Measurements from ENCODE around the gene FBXO28.

The FBXO28 gene

DNA sequence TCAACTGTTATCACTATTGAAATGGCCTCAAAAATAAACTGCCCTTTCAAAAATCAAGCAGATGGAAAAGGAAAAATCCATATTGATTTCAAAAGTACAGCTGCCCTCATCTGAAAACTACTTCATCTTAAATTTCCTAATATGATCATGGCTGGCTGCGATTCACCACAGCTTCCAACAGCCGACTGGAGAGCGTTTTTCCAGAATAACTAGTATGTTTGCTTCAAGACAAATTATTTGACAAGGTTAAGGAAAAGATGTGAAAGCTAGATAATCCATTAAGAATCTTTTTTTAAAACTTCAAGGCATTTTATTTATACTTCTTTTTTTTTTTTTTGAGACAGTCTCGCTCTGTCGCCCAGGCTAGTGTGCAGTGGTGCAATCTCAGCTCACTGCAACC, 65.0 kb downstream of the FBXO28 start:
- H3K27ac ChIP-seq, result no peak overlapping the region
- no peaks in the 10 kb centered on the region for H3K9me3 ChIP-seq (ENCODE audit: low read depth, low read length)
- TF ChIP-seq FOXP2 (optimal IDR thresholded peaks at IDR 0.05; ENCODE audit: control extremely low read depth, extremely low read length, insufficient read depth), result no peak
- TF ChIP-seq EZH2 (IDR thresholded peaks at IDR 0.05), result no peak
- no peak for TF ChIP-seq POLR2AphosphoS5 (IDR thresholded peaks at IDR 0.05; ENCODE audit: borderline replicate concordance, low read depth, low read length)
- H3K4me3 ChIP-seq, result no peak overlapping the region
- no peaks in the 10 kb centered on the region for H3K36me3 ChIP-seq (ENCODE audit: insufficient read depth, low read length)
- DNase-seq (ENCODE audit: low read depth, low spot score), result no peak
- no peak overlapping the region for H3K9ac ChIP-seq (ENCODE audit: insufficient read length)

DNA sequence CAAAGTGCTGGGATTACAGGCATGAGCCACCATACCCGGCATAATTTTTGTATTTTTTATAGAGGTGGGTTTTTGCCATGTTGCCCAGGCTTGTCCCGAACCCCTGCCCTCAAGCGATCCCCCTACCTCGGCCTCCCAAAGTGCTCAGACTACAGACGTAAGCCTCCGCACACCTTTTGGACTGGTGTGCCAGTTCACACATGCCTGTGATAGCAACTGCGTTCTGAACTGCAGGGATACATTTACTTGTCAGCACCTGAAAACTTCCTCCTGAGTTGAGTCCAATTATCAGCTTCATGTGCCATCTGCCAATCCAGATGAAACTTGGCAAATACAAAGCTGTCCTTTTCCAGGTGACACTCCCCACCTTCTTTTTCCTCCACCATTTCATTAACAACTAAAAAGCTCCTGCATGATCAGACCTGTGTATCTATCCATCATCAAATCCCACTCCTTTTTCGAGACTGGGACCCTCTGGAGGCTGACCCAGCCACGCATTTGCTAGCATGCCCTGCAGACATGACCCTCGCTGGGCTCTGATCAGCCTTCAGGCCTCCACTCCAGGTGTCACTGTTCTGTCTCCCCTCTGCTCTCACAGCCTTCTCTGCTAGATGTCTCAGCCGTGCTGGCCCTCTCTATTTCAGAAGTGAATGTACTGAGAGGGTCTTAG, 67.0 kb downstream of the FBXO28 start:
- DNase-seq (ENCODE audit: low read depth, low spot score), result no peak
- TF ChIP-seq EZH2 (IDR thresholded peaks at IDR 0.05) (no peak), POLR2AphosphoS5 (IDR thresholded peaks at IDR 0.05; ENCODE audit: borderline replicate concordance, low read depth, low read length) (no peak)
- no peak overlapping the region for H3K27ac ChIP-seq
- H3K36me3 ChIP-seq (ENCODE audit: insufficient read depth, low read length), result peaks cover 13% of the 10 kb centered on the region
- H3K4me3 ChIP-seq, result no peak overlapping the region
- H3K9me3 ChIP-seq (ENCODE audit: low read depth, low read length), result no peaks in the 10 kb centered on the region
- no peak overlapping the region for H3K9ac ChIP-seq (ENCODE audit: insufficient read length)

DNA sequence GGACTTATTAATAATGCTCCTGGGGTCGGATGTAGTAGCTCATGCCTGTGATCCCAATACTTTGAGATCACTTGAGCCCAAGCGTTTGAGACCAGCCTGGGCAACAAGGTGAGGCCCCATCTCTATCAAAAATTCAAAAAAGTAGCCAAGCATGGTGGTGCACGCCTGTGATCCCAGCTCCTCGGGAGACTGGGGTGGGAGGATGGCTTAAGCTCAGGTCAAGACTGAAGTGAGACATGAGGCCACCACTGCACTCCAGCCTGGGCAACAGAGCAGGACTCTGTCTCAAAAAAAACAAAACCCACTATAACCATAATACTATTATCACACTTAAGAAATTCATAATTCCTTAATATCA, 67.5 kb downstream of the FBXO28 start:
- Histone ChIP-seq H3K9ac (ENCODE audit: insufficient read length) (no peak overlapping the region), H3K36me3 (ENCODE audit: insufficient read depth, low read length) (peaks cover 18% of the 10 kb centered on the region), H3K9me3 (ENCODE audit: low read depth, low read length) (no peaks in the 10 kb centered on the region), H3K27ac (no peak overlapping the region), H3K4me3 (no peak overlapping the region)
- TF ChIP-seq EZH2 (IDR thresholded peaks at IDR 0.05) (no peak), POLR2AphosphoS5 (IDR thresholded peaks at IDR 0.05; ENCODE audit: borderline replicate concordance, low read depth, low read length) (no peak), FOXP2 (optimal IDR thresholded peaks at IDR 0.05; ENCODE audit: control extremely low read depth, extremely low read length, insufficient read depth) (no peak)
- DNase-seq (ENCODE audit: low read depth, low spot score), result no peak

DNA sequence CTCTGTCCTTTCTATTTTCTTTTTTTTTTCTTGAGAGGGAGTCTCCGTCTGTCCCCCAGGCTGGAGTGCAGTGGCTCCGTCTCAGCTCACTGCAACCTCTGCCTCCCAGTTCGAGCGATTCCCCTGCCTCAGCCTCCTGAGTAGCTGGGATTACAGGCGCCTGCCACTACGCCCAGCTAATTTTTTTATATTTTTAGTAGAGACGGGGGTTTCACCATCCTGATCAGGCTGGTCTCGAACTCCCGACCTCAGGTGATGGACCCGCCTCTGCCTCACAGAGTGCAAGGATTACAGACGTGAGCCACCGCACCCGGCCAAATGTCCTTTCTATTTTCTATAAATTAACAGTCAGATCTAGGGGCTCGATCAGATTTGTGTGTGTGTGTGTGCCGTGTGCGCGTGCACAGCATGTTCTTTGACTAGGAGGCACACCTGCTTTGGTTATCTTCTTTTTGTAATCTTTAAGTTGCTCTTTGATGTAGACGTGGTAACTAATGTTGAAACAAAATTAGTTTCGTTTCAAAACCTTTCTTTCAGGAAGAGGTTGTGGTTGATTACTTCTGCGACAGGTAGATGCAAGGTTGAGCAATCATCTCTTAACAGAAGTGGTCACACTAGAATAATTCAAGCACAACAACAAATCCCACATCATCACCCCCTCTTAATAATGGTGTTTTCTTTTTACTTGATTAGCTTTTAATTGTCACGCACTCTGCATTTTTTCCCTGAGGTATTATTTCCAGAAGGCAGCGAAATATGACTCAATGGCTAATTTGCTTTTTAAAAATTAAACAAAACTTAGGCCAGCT, 68.3 kb downstream of the FBXO28 start:
- H3K4me3 ChIP-seq, result peak overlapping the region; percentile 87
- peak overlapping the region; percentile 58 for H3K27ac ChIP-seq
- peaks cover 26% of the 10 kb centered on the region for H3K36me3 ChIP-seq (ENCODE audit: insufficient read depth, low read length)
- DNase-seq (ENCODE audit: low read depth, low spot score), result no peak
- TF ChIP-seq EZH2 (IDR thresholded peaks at IDR 0.05), result no peak
- TF ChIP-seq FOXP2 (optimal IDR thresholded peaks at IDR 0.05; ENCODE audit: control extremely low read depth, extremely low read length, insufficient read depth), result no peak
- TF ChIP-seq POLR2AphosphoS5 (IDR thresholded peaks at IDR 0.05; ENCODE audit: borderline replicate concordance, low read depth, low read length), result no peak
- H3K9ac ChIP-seq (ENCODE audit: insufficient read length), result peak overlapping the region; percentile 94
- no peaks in the 10 kb centered on the region for H3K9me3 ChIP-seq (ENCODE audit: low read depth, low read length)

- Histone ChIP-seq H3K9ac (ENCODE audit: insufficient read length) (peak within 1 kb of the TSS; percentile 94), H3K27ac (peak within 1 kb of the TSS; percentile 58), H3K4me3 (peak within 1 kb of the TSS; percentile 87), H3K9me3 (ENCODE audit: low read depth, low read length) (no peaks in the 10 kb centered on the region), H3K36me3 (ENCODE audit: insufficient read depth, low read length) (peaks cover 34% of the 10 kb centered on the region)
- TF ChIP-seq POLR2AphosphoS5 (IDR thresholded peaks at IDR 0.05; ENCODE audit: borderline replicate concordance, low read depth, low read length) (peak; percentile 84; the same call in 1 of the 2 replicates), FOXP2 (optimal IDR thresholded peaks at IDR 0.05; ENCODE audit: control extremely low read depth, extremely low read length, insufficient read depth) (no peak), EZH2 (IDR thresholded peaks at IDR 0.05) (no peak)
- DNase-seq (ENCODE audit: low read depth, low spot score), result no peak
These were observed 69.1 kb downstream of the FBXO28 start, which contains the start of gene DEGS1 for GRCh38 chr1:224182866-224183590. Gene DEGS1, plus strand, starts transcription at chr1:224183240. Its CDS starts 97 bp downstream, at chr1:224183337.

- Histone ChIP-seq H3K36me3 (ENCODE audit: insufficient read depth, low read length) (peaks cover 38% of the 10 kb centered on the region), H3K4me3 (peak overlapping the region; percentile 87), H3K9me3 (ENCODE audit: low read depth, low read length) (no peaks in the 10 kb centered on the region), H3K9ac (ENCODE audit: insufficient read length) (peak overlapping the region; percentile 94), H3K27ac (peak overlapping the region; percentile 23)
- no peak for DNase-seq (ENCODE audit: low read depth, low spot score)
- no peak for TF ChIP-seq POLR2AphosphoS5 (IDR thresholded peaks at IDR 0.05; ENCODE audit: borderline replicate concordance, low read depth, low read length)
- no peak for TF ChIP-seq FOXP2 (optimal IDR thresholded peaks at IDR 0.05; ENCODE audit: control extremely low read depth, extremely low read length, insufficient read depth)
- no peak for TF ChIP-seq EZH2 (IDR thresholded peaks at IDR 0.05)
These were observed 69.8 kb downstream of the FBXO28 start for GRCh38 chr1:224183591-224184312.

DNA sequence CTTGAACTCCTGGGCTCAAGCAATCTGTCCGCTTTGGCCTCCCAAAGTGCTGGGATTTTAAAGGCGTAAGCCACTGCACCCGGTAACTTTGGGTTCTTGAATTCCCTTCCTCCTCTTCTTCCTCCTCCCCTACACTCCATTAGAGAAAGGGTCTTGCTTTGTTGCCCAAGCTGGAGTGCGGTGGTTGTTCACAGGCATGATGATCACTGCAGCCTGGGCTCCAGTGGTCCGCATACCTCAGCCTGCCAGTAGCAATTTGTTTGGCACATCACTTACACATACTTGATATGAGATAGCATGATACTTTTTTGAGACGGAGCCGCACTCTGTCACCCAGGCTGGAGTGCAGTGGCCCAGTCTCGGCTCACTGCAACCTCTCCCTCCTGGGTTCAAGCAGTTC, 71.3 kb downstream of the FBXO28 start:
- DNase-seq (ENCODE audit: low read depth, low spot score), result no peak
- Histone ChIP-seq H3K9ac (ENCODE audit: insufficient read length) (no peak overlapping the region), H3K36me3 (ENCODE audit: insufficient read depth, low read length) (peaks cover 50% of the 10 kb centered on the region), H3K9me3 (ENCODE audit: low read depth, low read length) (no peaks in the 10 kb centered on the region), H3K4me3 (peak overlapping the region; percentile 87), H3K27ac (no peak overlapping the region)
- TF ChIP-seq EZH2 (IDR thresholded peaks at IDR 0.05) (no peak), POLR2AphosphoS5 (IDR thresholded peaks at IDR 0.05; ENCODE audit: borderline replicate concordance, low read depth, low read length) (no peak), FOXP2 (optimal IDR thresholded peaks at IDR 0.05; ENCODE audit: control extremely low read depth, extremely low read length, insufficient read depth) (no peak)

Measured in SK-N-MC (cell line).